ENCODE measurements around the gene VSTM2A.

VSTM2A gene

GRCh38 chr7:54591404-54592386 lies 49.5 kb downstream of the VSTM2A start:
- TF ChIP-seq POLR2AphosphoS5 (IDR thresholded peaks at IDR 0.05; ENCODE audit: low read depth) (no peak), CTCF (IDR thresholded peaks at IDR 0.05; ENCODE audit: insufficient read depth, low read length) (no peak), SPI1 (IDR thresholded peaks at IDR 0.05; ENCODE audit: borderline replicate concordance, low read depth) (no peak), REST (IDR thresholded peaks at IDR 0.05; ENCODE audit: insufficient replicate concordance, low read depth) (no peak), GABPA (IDR thresholded peaks at IDR 0.05; ENCODE audit: low read depth) (no peak)
- Histone ChIP-seq H3K4me3 (replicated peaks; ENCODE audit: insufficient read depth, low read length) (no peak overlapping the region), H3K27me3 (ENCODE audit: insufficient read depth, poor library complexity, severe bottlenecking) (no peaks in the 10 kb centered on the region), H3K27ac (replicated peaks) (no peak overlapping the region)
- DNase-seq (ENCODE audit: low read depth in 1 of 2, low spot score in 1 of 2): no peak

GRCh38 chr7:54596747-54597146 lies 54.6 kb downstream of the VSTM2A start:
- DNase-seq (ENCODE audit: low read depth in 1 of 2, low spot score in 1 of 2): no peak
- Histone ChIP-seq H3K27ac (replicated peaks) (no peak overlapping the region), H3K4me3 (replicated peaks; ENCODE audit: insufficient read depth, low read length) (no peak overlapping the region), H3K27me3 (ENCODE audit: insufficient read depth, poor library complexity, severe bottlenecking) (no peaks in the 10 kb centered on the region)
- TF ChIP-seq GABPA (IDR thresholded peaks at IDR 0.05; ENCODE audit: low read depth) (no peak), POLR2AphosphoS5 (IDR thresholded peaks at IDR 0.05; ENCODE audit: low read depth) (no peak), CTCF (IDR thresholded peaks at IDR 0.05; ENCODE audit: insufficient read depth, low read length) (no peak), SPI1 (IDR thresholded peaks at IDR 0.05; ENCODE audit: borderline replicate concordance, low read depth) (no peak), REST (IDR thresholded peaks at IDR 0.05; ENCODE audit: insufficient replicate concordance, low read depth) (no peak)

- no peak for DNase-seq (ENCODE audit: low read depth in 1 of 2, low spot score in 1 of 2)
- Histone ChIP-seq H3K27ac (replicated peaks) (no peak overlapping the region), H3K4me3 (replicated peaks; ENCODE audit: insufficient read depth, low read length) (no peak overlapping the region), H3K27me3 (ENCODE audit: insufficient read depth, poor library complexity, severe bottlenecking) (no peaks in the 10 kb centered on the region)
- TF ChIP-seq GABPA (IDR thresholded peaks at IDR 0.05; ENCODE audit: low read depth) (no peak), CTCF (IDR thresholded peaks at IDR 0.05; ENCODE audit: insufficient read depth, low read length) (no peak), SPI1 (IDR thresholded peaks at IDR 0.05; ENCODE audit: borderline replicate concordance, low read depth) (no peak), REST (IDR thresholded peaks at IDR 0.05; ENCODE audit: insufficient replicate concordance, low read depth) (no peak), POLR2AphosphoS5 (IDR thresholded peaks at IDR 0.05; ENCODE audit: low read depth) (no peak)
Measured at GRCh38 chr7:54615537-54615936, 73.4 kb downstream of the VSTM2A start.
